ENCODE data around the gene USF2. TPM values are rescaled to one million over a fixed set of nuclear protein-coding genes. Genes with fewer than 3 reads are reported as not detected.

The USF2 gene
- total RNA-seq, 2 donors from 2014 or later: 90.4 to 143 TPM

DNA sequence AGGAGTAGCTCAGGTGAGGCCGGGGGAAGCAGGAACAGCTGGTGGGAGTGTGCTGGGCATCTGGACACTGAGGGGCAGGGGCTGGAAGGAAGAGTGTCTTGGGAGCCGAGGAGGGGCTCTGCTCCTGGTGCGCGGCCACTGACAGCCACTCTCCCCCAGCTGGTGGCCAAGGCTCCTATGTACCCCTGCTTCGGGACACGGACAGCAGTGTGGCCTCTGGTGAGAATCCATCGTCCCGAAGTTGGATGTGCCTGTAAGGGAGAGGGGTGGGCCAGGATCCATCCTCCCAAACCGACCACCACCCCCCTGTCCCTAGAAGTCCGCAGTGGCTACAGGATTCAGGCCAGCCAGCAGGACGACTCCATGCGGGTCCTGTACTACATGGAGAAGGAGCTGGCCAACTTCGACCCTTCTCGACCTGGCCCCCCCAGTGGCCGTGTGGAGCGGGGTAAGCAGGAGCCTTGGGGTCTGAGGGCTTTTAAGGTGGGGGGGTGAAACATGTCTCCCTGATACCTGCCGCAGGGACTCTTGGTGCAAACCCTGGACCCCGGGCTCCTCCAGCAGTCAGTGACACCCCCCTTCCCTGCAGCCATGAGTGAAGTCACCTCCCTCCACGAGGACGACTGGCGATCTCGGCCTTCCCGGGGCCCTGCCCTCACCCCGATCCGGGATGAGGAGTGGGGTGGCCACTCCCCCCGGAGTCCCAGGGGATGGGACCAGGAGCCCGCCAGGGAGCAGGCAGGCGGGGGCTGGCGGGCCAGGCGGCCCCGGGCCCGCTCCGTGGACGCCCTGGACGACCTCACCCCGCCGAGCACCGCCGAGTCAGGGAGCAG is 2.0 kb upstream of the USF2 start:
- Histone ChIP-seq H3K4me3 (peak overlapping the region; percentile 100), H3K36me3 (peaks cover 11% of the 10 kb centered on the region), H3K27ac (peak overlapping the region; percentile 87 to 99), H3K4me1 (ENCODE audit: control insufficient read depth in 1 of 2, low read depth in 2 of 2) (peaks cover 21 to 33% of the 10 kb centered on the region in 2 donors), H3K9me3 (no peaks in the 10 kb centered on the region), H3K27me3 (replicated peaks; ENCODE audit: insufficient read depth) (no peaks in the 10 kb centered on the region)
- TF ChIP-seq, protein P1, sequence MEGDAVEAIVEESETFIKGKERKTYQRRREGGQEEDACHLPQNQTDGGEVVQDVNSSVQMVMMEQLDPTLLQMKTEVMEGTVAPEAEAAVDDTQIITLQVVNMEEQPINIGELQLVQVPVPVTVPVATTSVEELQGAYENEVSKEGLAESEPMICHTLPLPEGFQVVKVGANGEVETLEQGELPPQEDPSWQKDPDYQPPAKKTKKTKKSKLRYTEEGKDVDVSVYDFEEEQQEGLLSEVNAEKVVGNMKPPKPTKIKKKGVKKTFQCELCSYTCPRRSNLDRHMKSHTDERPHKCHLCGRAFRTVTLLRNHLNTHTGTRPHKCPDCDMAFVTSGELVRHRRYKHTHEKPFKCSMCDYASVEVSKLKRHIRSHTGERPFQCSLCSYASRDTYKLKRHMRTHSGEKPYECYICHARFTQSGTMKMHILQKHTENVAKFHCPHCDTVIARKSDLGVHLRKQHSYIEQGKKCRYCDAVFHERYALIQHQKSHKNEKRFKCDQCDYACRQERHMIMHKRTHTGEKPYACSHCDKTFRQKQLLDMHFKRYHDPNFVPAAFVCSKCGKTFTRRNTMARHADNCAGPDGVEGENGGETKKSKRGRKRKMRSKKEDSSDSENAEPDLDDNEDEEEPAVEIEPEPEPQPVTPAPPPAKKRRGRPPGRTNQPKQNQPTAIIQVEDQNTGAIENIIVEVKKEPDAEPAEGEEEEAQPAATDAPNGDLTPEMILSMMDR (IDR thresholded peaks at IDR 0.05): no peak
- ATAC-seq (ENCODE audit: insufficient number of reproducible peaks, low FRiP score, low read depth) (no peak), DNase-seq (ENCODE audit: low spot score) (no peak)

DNA sequence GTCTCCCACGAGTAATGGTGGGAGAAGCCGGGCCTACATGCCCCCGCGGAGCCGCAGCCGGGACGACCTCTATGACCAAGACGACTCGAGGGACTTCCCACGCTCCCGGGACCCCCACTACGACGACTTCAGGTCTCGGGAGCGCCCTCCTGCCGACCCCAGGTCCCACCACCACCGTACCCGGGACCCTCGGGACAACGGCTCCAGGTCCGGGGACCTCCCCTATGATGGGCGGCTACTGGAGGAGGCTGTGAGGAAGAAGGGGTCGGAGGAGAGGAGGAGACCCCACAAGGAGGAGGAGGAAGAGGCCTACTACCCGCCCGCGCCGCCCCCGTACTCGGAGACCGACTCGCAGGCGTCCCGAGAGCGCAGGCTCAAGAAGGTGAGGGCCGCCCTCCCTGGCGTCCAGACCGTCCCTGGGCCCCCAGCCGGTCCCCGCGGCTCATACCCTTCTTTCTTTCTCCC is 1.4 kb upstream of the USF2 start:
- peak overlapping the region; percentile 100 for H3K4me3 ChIP-seq
- H3K27me3 ChIP-seq (replicated peaks; ENCODE audit: insufficient read depth): no peaks in the 10 kb centered on the region
- H3K9me3 ChIP-seq: no peaks in the 10 kb centered on the region
- H3K4me1 ChIP-seq (ENCODE audit: control insufficient read depth in 1 of 2, low read depth in 2 of 2): peaks cover 21 to 33% of the 10 kb centered on the region in 2 donors
- TF ChIP-seq, protein P1 (IDR thresholded peaks at IDR 0.05): no peak
- peak overlapping the region; percentile 87 to 99 for H3K27ac ChIP-seq
- ATAC-seq (ENCODE audit: insufficient number of reproducible peaks, low FRiP score, low read depth) (no peak), DNase-seq (ENCODE audit: low spot score) (no peak)
- peaks cover 17% of the 10 kb centered on the region for H3K36me3 ChIP-seq

DNA sequence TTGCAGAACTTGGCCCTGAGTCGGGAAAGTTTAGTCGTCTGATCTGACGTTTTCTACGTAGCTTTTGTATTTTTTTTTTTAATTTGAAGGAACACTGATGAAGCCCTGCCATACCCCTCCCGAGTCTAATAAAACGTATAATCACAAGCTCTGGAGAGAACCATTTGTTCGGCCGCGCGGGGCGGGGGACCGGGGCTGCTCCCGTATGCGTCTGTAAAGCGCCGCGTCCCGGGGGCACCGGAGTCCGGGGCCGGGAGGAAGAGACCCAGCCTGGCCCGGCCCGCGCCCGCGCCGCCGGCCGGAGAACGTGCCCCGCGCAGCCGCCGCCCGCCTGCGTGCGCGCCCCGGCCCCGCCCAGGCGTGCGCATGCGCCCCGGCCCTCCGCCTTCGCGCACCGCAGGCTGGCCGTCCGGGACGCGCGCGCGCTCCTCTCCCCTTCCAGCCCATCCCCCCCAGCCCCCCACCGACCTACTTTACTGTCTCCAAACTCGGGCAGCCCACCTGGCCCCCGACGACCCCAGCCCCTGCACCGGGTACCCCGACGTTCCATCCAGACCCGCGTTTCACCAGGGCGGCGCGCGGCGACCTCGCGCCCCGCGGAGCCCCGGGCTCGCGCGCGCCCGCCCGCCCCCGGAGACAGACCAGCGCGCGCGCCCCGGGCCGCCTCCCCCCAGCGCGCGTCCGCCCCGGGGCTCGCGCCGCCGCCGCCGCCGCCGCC is 785 bp upstream of the USF2 start:
- ATAC-seq (ENCODE audit: insufficient number of reproducible peaks, low FRiP score, low read depth) (peak; percentile 80), DNase-seq (ENCODE audit: low spot score) (no peak)
- Histone ChIP-seq H3K4me3 (peak overlapping the region; percentile 100), H3K27me3 (replicated peaks; ENCODE audit: insufficient read depth) (no peaks in the 10 kb centered on the region), H3K27ac (peak overlapping the region; percentile 87 to 99), H3K9me3 (no peaks in the 10 kb centered on the region), H3K36me3 (peaks cover 21% of the 10 kb centered on the region), H3K4me1 (ENCODE audit: control insufficient read depth in 1 of 2, low read depth in 2 of 2) (peaks cover 21 to 33% of the 10 kb centered on the region in 2 donors)
- TF ChIP-seq, protein P1 (IDR thresholded peaks at IDR 0.05): no peak

DNA sequence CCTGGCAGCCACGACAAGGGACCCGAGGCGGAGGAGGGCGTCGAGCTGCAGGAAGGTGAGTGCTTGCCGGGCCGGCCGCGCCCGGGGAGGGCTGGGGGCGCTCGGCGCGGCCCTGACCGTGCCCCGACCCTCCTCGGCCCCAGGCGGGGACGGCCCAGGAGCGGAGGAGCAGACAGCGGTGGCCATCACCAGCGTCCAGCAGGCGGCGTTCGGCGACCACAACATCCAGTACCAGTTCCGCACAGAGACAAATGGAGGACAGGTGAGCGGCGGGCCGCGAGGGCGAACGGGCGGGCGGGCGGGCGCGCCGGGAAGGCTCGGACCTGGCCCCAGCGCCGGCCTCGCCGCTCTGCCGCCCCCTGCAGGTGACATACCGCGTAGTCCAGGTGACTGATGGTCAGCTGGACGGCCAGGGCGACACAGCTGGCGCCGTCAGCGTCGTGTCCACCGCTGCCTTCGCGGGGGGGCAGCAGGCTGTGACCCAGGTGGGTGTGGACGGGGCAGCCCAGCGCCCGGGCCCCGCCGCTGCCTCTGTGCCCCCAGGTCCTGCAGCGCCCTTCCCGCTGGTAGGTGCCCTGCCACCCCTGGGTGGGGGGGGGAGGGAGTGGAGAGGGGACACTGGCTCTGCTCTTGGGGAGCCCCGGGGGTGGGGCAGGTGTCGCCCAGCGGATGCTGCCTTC is 816 bp downstream of the USF2 start:
- TF ChIP-seq, protein P1 (IDR thresholded peaks at IDR 0.05): peak; percentile 77
- peaks cover 21 to 33% of the 10 kb centered on the region in 2 donors for H3K4me1 ChIP-seq (ENCODE audit: control insufficient read depth in 1 of 2, low read depth in 2 of 2)
- ATAC-seq (ENCODE audit: insufficient number of reproducible peaks, low FRiP score, low read depth) (no peak), DNase-seq (ENCODE audit: low spot score) (no peak)
- no peaks in the 10 kb centered on the region for H3K9me3 ChIP-seq
- H3K27ac ChIP-seq: peak overlapping the region; percentile 77
- no peaks in the 10 kb centered on the region for H3K27me3 ChIP-seq (replicated peaks; ENCODE audit: insufficient read depth)
- H3K36me3 ChIP-seq: peaks cover 30% of the 10 kb centered on the region
- H3K4me3 ChIP-seq: peak overlapping the region; percentile 81

All from thoracic aorta (tissue), 2 donors.